ENCODE data around the gene ERF.

The ERF gene

GRCh38 chr19:42271861-42272534, 17.1 kb upstream of the ERF start:
- H3K4me3 ChIP-seq (ENCODE audit: control insufficient read depth, low read depth, low read length) = no peak overlapping the region
- no peak for DNase-seq (ENCODE audit: low read depth)
- no peak for TF ChIP-seq CTCF (conservative IDR thresholded peaks at IDR 0.05; ENCODE audit: control insufficient read depth, insufficient read depth, low read depth, low read length)

GRCh38 chr19:42271045-42271419, 16.1 kb upstream of the ERF start:
- no peak for DNase-seq (ENCODE audit: low read depth)
- peak overlapping the region; percentile 76 for H3K4me3 ChIP-seq (ENCODE audit: control insufficient read depth, low read depth, low read length)
- no peak for TF ChIP-seq CTCF (conservative IDR thresholded peaks at IDR 0.05; ENCODE audit: control insufficient read depth, insufficient read depth, low read depth, low read length)

GRCh38 chr19:42270346-42271044, 15.6 kb upstream of the ERF start:
- no peak for TF ChIP-seq CTCF (conservative IDR thresholded peaks at IDR 0.05; ENCODE audit: control insufficient read depth, insufficient read depth, low read depth, low read length)
- peak overlapping the region; percentile 76 for H3K4me3 ChIP-seq (ENCODE audit: control insufficient read depth, low read depth, low read length)
- peak; percentile 81 for DNase-seq (ENCODE audit: low read depth)

GRCh38 chr19:42269478-42270345, 14.8 kb upstream of the ERF start:
- TF ChIP-seq CTCF (conservative IDR thresholded peaks at IDR 0.05; ENCODE audit: control insufficient read depth, insufficient read depth, low read depth, low read length) = no peak
- no peak for DNase-seq (ENCODE audit: low read depth)
- peak overlapping the region; percentile 76 for H3K4me3 ChIP-seq (ENCODE audit: control insufficient read depth, low read depth, low read length)

- peak within 1 kb of the TSS; percentile 88 for H3K4me3 ChIP-seq (ENCODE audit: control insufficient read depth, low read depth, low read length)
- TF ChIP-seq CTCF (conservative IDR thresholded peaks at IDR 0.05; ENCODE audit: control insufficient read depth, insufficient read depth, low read depth, low read length) = no peak
- DNase-seq (ENCODE audit: low read depth) = peak; percentile 100
Measured at GRCh38 chr19:42268704-42269477, 14.0 kb upstream of the ERF start, which contains the start of gene CIC. Gene CIC (plus strand): TSS chr19:42269252. CDS start chr19:42271784, 2,532 bp downstream.

GRCh38 chr19:42268142-42268703, 13.3 kb upstream of the ERF start:
- H3K4me3 ChIP-seq (ENCODE audit: control insufficient read depth, low read depth, low read length) = peak overlapping the region; percentile 88
- TF ChIP-seq CTCF (conservative IDR thresholded peaks at IDR 0.05; ENCODE audit: control insufficient read depth, insufficient read depth, low read depth, low read length) = no peak
- DNase-seq (ENCODE audit: low read depth) = peak; percentile 99

All from fibroblast of mammary gland (primary cell).